Measurements from ENCODE around the gene SUN3.
"Not testable (repeated sequence)": the region's sequence is repeated elsewhere in the genome, so short reads cannot be mapped to it uniquely, and the experiment has no call there.

SUN3 gene

DNA sequence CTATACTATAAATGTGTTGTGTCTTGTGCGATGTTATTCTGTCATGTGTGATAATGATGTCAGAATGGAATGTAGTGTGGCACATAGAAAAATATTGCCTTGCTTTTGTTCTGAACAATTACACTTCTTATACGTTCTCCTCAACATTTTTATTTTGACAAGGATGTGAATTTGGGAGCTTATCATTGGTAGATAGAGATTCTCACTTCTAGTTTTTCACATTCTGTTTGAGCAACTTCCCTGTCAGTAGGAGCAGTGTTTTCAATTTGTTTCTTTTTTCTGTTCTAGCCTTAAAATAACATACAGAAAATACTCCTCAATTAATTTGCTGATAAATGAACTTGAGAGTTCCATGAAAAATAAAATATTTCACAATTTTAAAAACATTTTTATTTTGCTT lies 17.6 kb downstream of the SUN3 start:
- no peak overlapping the region for H3K27ac Mint-ChIP-seq (ENCODE audit: low read depth)
- H3K4me1 Mint-ChIP-seq, result no peaks in the 10 kb centered on the region
- H3K27me3 Mint-ChIP-seq, result peaks cover 13% of the 10 kb centered on the region
- no peaks in the 10 kb centered on the region for H3K36me3 Mint-ChIP-seq (ENCODE audit: insufficient read depth)
- no peaks in the 10 kb centered on the region for H3K9me3 Mint-ChIP-seq
- DNase-seq (ENCODE audit: low spot score in 2 of 2), result no peak
- no peak for ATAC-seq (replicated peaks; ENCODE audit: extremely low read depth, poor library complexity, severe bottlenecking)
- H3K4me3 Mint-ChIP-seq, result no peak overlapping the region

DNA sequence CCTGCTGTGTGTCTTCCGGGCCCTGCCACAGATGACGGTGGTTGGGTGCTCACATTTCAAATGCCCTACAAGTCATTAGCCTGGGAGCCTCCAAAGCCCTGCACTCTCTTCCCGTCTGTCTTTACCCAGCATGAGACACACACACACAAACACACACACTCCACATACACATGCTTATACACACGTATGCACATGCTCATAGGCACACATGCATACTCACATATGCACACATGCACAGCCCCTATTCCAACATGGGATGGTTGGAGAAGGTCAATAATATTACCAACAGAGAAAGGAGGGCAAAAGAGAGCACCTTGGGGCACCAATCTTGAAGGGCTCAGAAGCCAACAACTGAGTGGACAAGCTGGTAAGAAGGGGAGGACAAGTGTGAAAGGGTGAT lies 19.0 kb downstream of the SUN3 start:
- ATAC-seq (replicated peaks; ENCODE audit: extremely low read depth, poor library complexity, severe bottlenecking), result no peak
- peaks cover 20% of the 10 kb centered on the region for H3K27me3 Mint-ChIP-seq
- H3K36me3 Mint-ChIP-seq (ENCODE audit: insufficient read depth), result no peaks in the 10 kb centered on the region
- no peaks in the 10 kb centered on the region for H3K9me3 Mint-ChIP-seq
- no peak for DNase-seq (ENCODE audit: low spot score in 2 of 2)
- no peak overlapping the region for H3K4me3 Mint-ChIP-seq
- H3K27ac Mint-ChIP-seq (ENCODE audit: low read depth), result no peak overlapping the region
- H3K4me1 Mint-ChIP-seq, result no peaks in the 10 kb centered on the region

GRCh38 chr7:48009257-48009656 lies 19.6 kb downstream of the SUN3 start:
- no peaks in the 10 kb centered on the region for H3K36me3 Mint-ChIP-seq (ENCODE audit: insufficient read depth)
- ATAC-seq (replicated peaks; ENCODE audit: extremely low read depth, poor library complexity, severe bottlenecking) (no peak), DNase-seq (ENCODE audit: low spot score in 2 of 2) (no peak)
- peaks cover 26% of the 10 kb centered on the region for H3K27me3 Mint-ChIP-seq
- no peak overlapping the region for H3K4me3 Mint-ChIP-seq
- H3K27ac Mint-ChIP-seq (ENCODE audit: low read depth), result no peak overlapping the region
- no peaks in the 10 kb centered on the region for H3K9me3 Mint-ChIP-seq
- H3K4me1 Mint-ChIP-seq, result no peaks in the 10 kb centered on the region

GRCh38 chr7:48006866-48007265 lies 22.0 kb downstream of the SUN3 start:
- Mint-ChIP-seq H3K4me1 (no peaks in the 10 kb centered on the region), H3K27me3 (peaks cover 26% of the 10 kb centered on the region), H3K27ac (ENCODE audit: low read depth) (no peak overlapping the region), H3K9me3 (no peaks in the 10 kb centered on the region), H3K36me3 (ENCODE audit: insufficient read depth) (no peaks in the 10 kb centered on the region), H3K4me3 (no peak overlapping the region)
- DNase-seq (ENCODE audit: low spot score in 2 of 2) (no peak), ATAC-seq (replicated peaks; ENCODE audit: extremely low read depth, poor library complexity, severe bottlenecking) (no peak)

- no peak overlapping the region for H3K27ac Mint-ChIP-seq (ENCODE audit: low read depth)
- no peaks in the 10 kb centered on the region for H3K4me1 Mint-ChIP-seq
- no peak for DNase-seq (ENCODE audit: low spot score in 2 of 2)
These were observed 24.3 kb downstream of the SUN3 start for GRCh38 chr7:48004638-48005037.

GRCh38 chr7:48004032-48004431 lies 24.9 kb downstream of the SUN3 start:
- no peak overlapping the region for H3K4me3 Mint-ChIP-seq
- DNase-seq (ENCODE audit: low spot score in 2 of 2) (no peak), ATAC-seq (replicated peaks; ENCODE audit: extremely low read depth, poor library complexity, severe bottlenecking) (no peak)
- H3K36me3 Mint-ChIP-seq (ENCODE audit: insufficient read depth), result no peaks in the 10 kb centered on the region
- no peak overlapping the region for H3K27ac Mint-ChIP-seq (ENCODE audit: low read depth)
- no peaks in the 10 kb centered on the region for H3K9me3 Mint-ChIP-seq
- H3K4me1 Mint-ChIP-seq, result no peaks in the 10 kb centered on the region
- peaks cover 26% of the 10 kb centered on the region for H3K27me3 Mint-ChIP-seq

More at GRCh38 chr7:48004638-48005037, 24.3 kb downstream of the SUN3 start:
- H3K27me3 Mint-ChIP-seq, result peaks cover 26% of the 10 kb centered on the region
- no peak overlapping the region for H3K4me3 Mint-ChIP-seq
- no peaks in the 10 kb centered on the region for H3K9me3 Mint-ChIP-seq
- ATAC-seq (replicated peaks; ENCODE audit: extremely low read depth, poor library complexity, severe bottlenecking), result no peak
- no peaks in the 10 kb centered on the region for H3K36me3 Mint-ChIP-seq (ENCODE audit: insufficient read depth)

DNA sequence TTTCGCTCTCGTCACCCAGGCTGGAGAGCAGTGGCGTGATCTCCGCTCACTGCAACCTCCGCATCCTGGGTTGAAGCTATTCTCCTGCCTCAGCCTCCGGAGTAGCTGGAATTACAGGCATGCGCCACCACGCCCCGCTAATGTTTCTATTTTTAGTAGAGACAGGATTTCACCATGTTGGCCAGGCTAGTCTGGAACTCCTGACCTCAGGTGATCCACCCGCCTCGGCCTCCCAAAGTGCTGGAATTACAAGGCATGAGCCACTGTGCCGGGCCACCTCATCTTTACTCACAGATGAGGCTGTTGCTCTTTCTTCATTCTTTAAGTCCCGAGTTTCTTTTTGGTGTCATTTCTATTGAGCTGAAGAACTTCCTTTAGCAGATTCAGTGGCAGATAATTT lies 28.7 kb downstream of the SUN3 start:
- not testable (repeated sequence) for H3K4me1 Mint-ChIP-seq; H3K9me3 Mint-ChIP-seq; DNase-seq (ENCODE audit: low spot score in 2 of 2); H3K4me3 Mint-ChIP-seq; H3K27ac Mint-ChIP-seq (ENCODE audit: low read depth); ATAC-seq (replicated peaks; ENCODE audit: extremely low read depth, poor library complexity, severe bottlenecking); H3K36me3 Mint-ChIP-seq (ENCODE audit: insufficient read depth); H3K27me3 Mint-ChIP-seq

- ATAC-seq (replicated peaks; ENCODE audit: extremely low read depth, poor library complexity, severe bottlenecking) (no peak), DNase-seq (ENCODE audit: low spot score in 2 of 2) (no peak)
- H3K9me3 Mint-ChIP-seq, result peaks cover 5% of the 10 kb centered on the region
- peaks cover under 1% of the 10 kb centered on the region for H3K27me3 Mint-ChIP-seq
- no peak overlapping the region for H3K27ac Mint-ChIP-seq (ENCODE audit: low read depth)
- no peaks in the 10 kb centered on the region for H3K36me3 Mint-ChIP-seq (ENCODE audit: insufficient read depth)
- no peaks in the 10 kb centered on the region for H3K4me1 Mint-ChIP-seq
- no peak overlapping the region for H3K4me3 Mint-ChIP-seq
These were observed 29.5 kb downstream of the SUN3 start for GRCh38 chr7:47999413-47999812.

DNA sequence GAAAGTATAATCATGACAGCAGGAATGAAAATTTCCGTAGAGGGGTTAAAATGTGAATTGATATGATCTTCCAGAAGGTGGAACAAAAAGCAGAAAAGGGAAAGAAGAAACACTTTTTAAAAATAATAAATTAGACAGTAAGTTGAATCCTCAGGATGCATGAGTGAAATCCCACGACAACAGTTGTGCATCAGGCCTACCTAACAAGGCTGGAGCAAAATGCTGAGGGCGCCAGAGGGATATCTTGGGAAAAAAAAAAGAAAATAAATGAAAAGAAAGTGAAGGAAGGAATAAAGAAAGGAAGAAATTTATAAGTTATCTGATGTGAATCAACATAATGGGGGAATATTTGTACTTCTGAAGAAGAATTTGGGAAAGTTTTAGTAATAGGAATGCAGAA lies 36.5 kb downstream of the SUN3 start:
- Mint-ChIP-seq H3K27ac (ENCODE audit: low read depth) (peak overlapping the region; percentile 95), H3K4me3 (peak overlapping the region; percentile 82), H3K36me3 (ENCODE audit: insufficient read depth) (peaks cover 2% of the 10 kb centered on the region)

DNA sequence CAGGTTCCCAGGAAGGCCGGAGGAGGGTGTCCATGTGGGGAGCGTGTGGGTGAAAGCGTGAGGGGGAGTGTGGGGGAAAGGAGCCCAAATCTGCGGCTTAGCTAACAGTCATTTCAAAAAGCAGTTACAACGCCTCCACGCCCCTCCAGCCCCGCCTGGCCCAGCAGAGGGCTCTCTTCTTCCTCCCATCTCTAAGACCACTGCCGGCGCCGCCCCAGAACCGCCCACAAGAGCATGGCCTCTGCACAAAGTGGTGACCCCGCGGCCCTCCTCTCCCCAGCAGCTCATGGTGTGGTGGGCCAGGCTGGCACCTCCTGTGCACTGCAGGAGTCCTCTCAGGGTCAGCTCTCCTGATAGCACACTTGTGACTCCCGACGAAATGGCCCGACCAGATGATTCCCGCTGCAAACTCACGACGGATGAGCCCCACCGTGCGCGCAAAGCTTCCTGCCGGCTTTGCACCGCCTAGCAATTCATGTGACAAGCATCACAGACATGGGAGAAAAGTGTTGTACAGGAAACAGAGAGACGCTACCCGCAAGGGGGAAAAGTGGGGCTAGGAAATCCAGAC lies 37.1 kb downstream of the SUN3 start:
- DNase-seq (ENCODE audit: low spot score in 2 of 2) (peak; percentile 73 to 75), ATAC-seq (replicated peaks; ENCODE audit: extremely low read depth, poor library complexity, severe bottlenecking) (peak; percentile 96)
- H3K27me3 Mint-ChIP-seq, result no peaks in the 10 kb centered on the region
- peak overlapping the region; percentile 95 for H3K27ac Mint-ChIP-seq (ENCODE audit: low read depth)
- peak overlapping the region; percentile 82 for H3K4me3 Mint-ChIP-seq
- peaks cover 19% of the 10 kb centered on the region for H3K4me1 Mint-ChIP-seq
- peaks cover 2% of the 10 kb centered on the region for H3K36me3 Mint-ChIP-seq (ENCODE audit: insufficient read depth)
- H3K9me3 Mint-ChIP-seq, result peaks cover 5% of the 10 kb centered on the region

More for the DNA sequence above, 36.5 kb downstream of the SUN3 start:
- ATAC-seq (replicated peaks; ENCODE audit: extremely low read depth, poor library complexity, severe bottlenecking) (no peak), DNase-seq (ENCODE audit: low spot score in 2 of 2) (no peak)
- peaks cover 19% of the 10 kb centered on the region for H3K4me1 Mint-ChIP-seq
- H3K27me3 Mint-ChIP-seq, result no peaks in the 10 kb centered on the region
- peaks cover 5% of the 10 kb centered on the region for H3K9me3 Mint-ChIP-seq

GRCh38 chr7:47991270-47991669 lies 37.6 kb downstream of the SUN3 start:
- Mint-ChIP-seq H3K4me1 (peaks cover 19% of the 10 kb centered on the region), H3K9me3 (peaks cover 5% of the 10 kb centered on the region), H3K4me3 (peak overlapping the region; percentile 82), H3K36me3 (ENCODE audit: insufficient read depth) (peaks cover 2% of the 10 kb centered on the region), H3K27ac (ENCODE audit: low read depth) (peak overlapping the region; percentile 95), H3K27me3 (no peaks in the 10 kb centered on the region)
- ATAC-seq (replicated peaks; ENCODE audit: extremely low read depth, poor library complexity, severe bottlenecking), result no peak
- no peak for DNase-seq (ENCODE audit: low spot score in 2 of 2)

- DNase-seq (ENCODE audit: low spot score in 2 of 2) (no peak), ATAC-seq (replicated peaks; ENCODE audit: extremely low read depth, poor library complexity, severe bottlenecking) (no peak)
- no peaks in the 10 kb centered on the region for H3K27me3 Mint-ChIP-seq
- peaks cover 2% of the 10 kb centered on the region for H3K36me3 Mint-ChIP-seq (ENCODE audit: insufficient read depth)
- no peak overlapping the region for H3K4me3 Mint-ChIP-seq
- peaks cover 5% of the 10 kb centered on the region for H3K9me3 Mint-ChIP-seq
- H3K4me1 Mint-ChIP-seq, result peaks cover 19% of the 10 kb centered on the region
- H3K27ac Mint-ChIP-seq (ENCODE audit: low read depth), result no peak overlapping the region
These were observed 38.3 kb downstream of the SUN3 start for GRCh38 chr7:47990592-47990991.

- not testable (repeated sequence) for H3K9me3 Mint-ChIP-seq; ATAC-seq (replicated peaks; ENCODE audit: extremely low read depth, poor library complexity, severe bottlenecking); H3K27me3 Mint-ChIP-seq; H3K4me3 Mint-ChIP-seq; H3K27ac Mint-ChIP-seq (ENCODE audit: low read depth); DNase-seq (ENCODE audit: low spot score in 2 of 2); H3K36me3 Mint-ChIP-seq (ENCODE audit: insufficient read depth)
- H3K4me1 Mint-ChIP-seq, result peaks cover 19% of the 10 kb centered on the region
These were observed 39.1 kb downstream of the SUN3 start for GRCh38 chr7:47989607-47990400.
